Stimulated activated CD4-positive, alpha-beta T cell treated with anti-CD3 and anti-CD28 coated beads, TNF-alpha, amount 100 ng/mL, for 1 hour (primary cell): Measurements from ENCODE around the gene SLC66A2.
"Not testable (repeated sequence)": the region's sequence is repeated elsewhere in the genome, so short reads cannot be mapped to it uniquely, and the experiment has no call there.

Source experiments
- DNase-seq, 3 donors: peaks; one replicate each; pipeline ENCODE4 v3.0.0-alpha.2; 2020; ENCODE audit warnings: low read depth in 3 of 3, low spot score in 1 of 3

Gene SLC66A2

GRCh38 chr18:79883461-79884293 lies 67.8 kb downstream of the SLC66A2 start:
- no peak for DNase-seq

- no peak for DNase-seq
Observed at GRCh38 chr18:79882522-79883241, 68.8 kb downstream of the SLC66A2 start.

GRCh38 chr18:79881695-79882094 lies 69.8 kb downstream of the SLC66A2 start:
- DNase-seq = no peak

- no peak for DNase-seq
Observed at GRCh38 chr18:79879566-79879965, 71.9 kb downstream of the SLC66A2 start.

GRCh38 chr18:79878741-79879378 lies 72.6 kb downstream of the SLC66A2 start:
- no peak for DNase-seq

- not testable (repeated sequence) for DNase-seq
Observed at GRCh38 chr18:79878246-79878645, 73.2 kb downstream of the SLC66A2 start.

- no peak for DNase-seq
Observed at GRCh38 chr18:79877163-79878091, 74.0 kb downstream of the SLC66A2 start.

GRCh38 chr18:79876497-79876896 lies 75.0 kb downstream of the SLC66A2 start:
- no peak for DNase-seq

- DNase-seq = no peak
Observed at GRCh38 chr18:79875931-79876461, 75.5 kb downstream of the SLC66A2 start.

GRCh38 chr18:79875531-79875919 lies 75.9 kb downstream of the SLC66A2 start:
- DNase-seq = no peak

GRCh38 chr18:79874553-79875530 lies 76.6 kb downstream of the SLC66A2 start:
- no peak for DNase-seq

GRCh38 chr18:79873449-79874110 lies 77.9 kb downstream of the SLC66A2 start:
- DNase-seq = no peak

- DNase-seq = no peak
Observed at GRCh38 chr18:79872527-79873444, 78.7 kb downstream of the SLC66A2 start.

- DNase-seq = no peak
Observed at GRCh38 chr18:79871481-79872091, 79.9 kb downstream of the SLC66A2 start.

GRCh38 chr18:79871026-79871390 lies 80.4 kb downstream of the SLC66A2 start:
- DNase-seq = no peak

GRCh38 chr18:79870301-79871025 lies 81.0 kb downstream of the SLC66A2 start:
- DNase-seq = no peak
